HepG2 (cell line): ENCODE measurements around the gene BOD1L1. TPM values are rescaled to one million over a fixed set of nuclear protein-coding genes. Genes with fewer than 3 reads are reported as not detected.

Source experiments
- POLR2A ChIP-seq, 2 experiments: IDR thresholded peaks; 2 replicates each; pipeline ENCODE4 v1.6.1; 2011; ENCODE audit warnings: low read depth in 2 of 2, low read length in 2 of 2, mild to moderate bottlenecking in 1 of 2, moderate library complexity in 1 of 2; ENCODE audit not compliant: insufficient read depth in 1 of 2
- SMC3 ChIP-seq: IDR thresholded peaks from 2 replicates; pipeline ENCODE4 v1.6.1; 2011; ENCODE audit warnings: low read length, improper control_type of control experiment
- polyA plus RNA-seq, 8 experiments: library from polyadenylated mRNA; depleted of rRNA in 3 of 8; stranded (reverse) in 7 of 8; unstranded in 1 of 8; fragments of >200 nt; fragmentation: Illumina TruSeq in 4 of 8; extraction: Trizol in 4 of 8; gene quantifications; 2 replicates each; pipeline versions ENCODE4 v1.2.1 to v1.2.3, GENCODE V29; 2011 to 2016; ENCODE audit warnings: low read depth in 4 of 8, missing spikeins in 1 of 8, mixed read lengths in 1 of 8; ENCODE audit not compliant: insufficient read depth in 1 of 8
- total RNA-seq, 5 experiments: library from RNA; depleted of rRNA; stranded (reverse); fragments of >200 nt; fragmentation: Illumina TruSeq; extraction: Trizol; gene quantifications; 2 replicates each; pipeline ENCODE4 v1.2.3, GENCODE V29; 2016; ENCODE audit warnings: low read depth in 1 of 5
- TF ChIP-seq, protein P1 (sequence below): sonication (generic); formaldehyde crosslinking; conservative IDR thresholded peaks from 2 replicates; pipeline ENCODE4 v1.4.0; 2020; ENCODE audit warnings: mild to moderate bottlenecking, missing genetic modification reagents, moderate library complexity
- TF ChIP-seq, protein P2 (sequence below): sonication (generic); formaldehyde crosslinking; IDR thresholded peaks from 2 replicates; pipeline ENCODE4 v1.4.0; 2020; ENCODE audit warnings: missing genetic modification reagents, borderline replicate concordance
- TF ChIP-seq, protein P3 (sequence below): sonication (generic); formaldehyde crosslinking; IDR thresholded peaks from 2 replicates; pipeline ENCODE4 v1.9.0; 2021; ENCODE audit warnings: missing genetic modification reagents, mild to moderate bottlenecking, borderline replicate concordance

BOD1L1 gene
- total and polyA plus RNA-seq, 2 of the 13 experiments (the other 11 are each of a cell fraction or from before 2014, with no cell fraction given) = 11.7 to 17.9 TPM

DNA sequence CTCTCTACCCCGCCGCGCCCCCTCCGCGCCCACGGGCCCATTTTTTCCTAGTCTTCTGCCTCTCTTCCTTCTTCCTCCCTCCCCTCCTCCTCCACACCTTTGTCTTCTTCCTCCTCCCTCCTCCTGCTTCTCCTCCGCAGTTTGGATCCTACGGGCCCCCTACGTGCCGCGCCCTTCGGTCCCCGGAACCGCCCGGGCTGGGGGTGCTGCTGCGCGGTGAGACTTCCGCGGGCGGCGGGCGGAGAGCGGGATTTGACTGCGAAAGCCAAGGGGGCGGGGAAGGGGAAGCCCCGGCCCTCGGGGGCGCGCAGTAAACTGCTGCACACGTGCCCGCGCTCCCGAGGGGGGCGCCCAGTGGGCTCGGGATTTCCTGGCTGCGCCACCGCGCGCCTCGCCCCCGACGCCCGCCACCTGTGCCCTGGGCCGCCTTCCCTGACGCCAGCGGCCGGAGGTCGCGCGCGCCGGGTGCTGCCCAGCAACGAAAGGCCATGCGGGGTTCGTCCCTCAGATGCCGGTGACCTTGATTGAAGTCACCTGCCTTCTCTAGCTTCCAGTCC, 80.0 kb downstream of the BOD1L1 start (continued):
- TF ChIP-seq, protein P1, sequence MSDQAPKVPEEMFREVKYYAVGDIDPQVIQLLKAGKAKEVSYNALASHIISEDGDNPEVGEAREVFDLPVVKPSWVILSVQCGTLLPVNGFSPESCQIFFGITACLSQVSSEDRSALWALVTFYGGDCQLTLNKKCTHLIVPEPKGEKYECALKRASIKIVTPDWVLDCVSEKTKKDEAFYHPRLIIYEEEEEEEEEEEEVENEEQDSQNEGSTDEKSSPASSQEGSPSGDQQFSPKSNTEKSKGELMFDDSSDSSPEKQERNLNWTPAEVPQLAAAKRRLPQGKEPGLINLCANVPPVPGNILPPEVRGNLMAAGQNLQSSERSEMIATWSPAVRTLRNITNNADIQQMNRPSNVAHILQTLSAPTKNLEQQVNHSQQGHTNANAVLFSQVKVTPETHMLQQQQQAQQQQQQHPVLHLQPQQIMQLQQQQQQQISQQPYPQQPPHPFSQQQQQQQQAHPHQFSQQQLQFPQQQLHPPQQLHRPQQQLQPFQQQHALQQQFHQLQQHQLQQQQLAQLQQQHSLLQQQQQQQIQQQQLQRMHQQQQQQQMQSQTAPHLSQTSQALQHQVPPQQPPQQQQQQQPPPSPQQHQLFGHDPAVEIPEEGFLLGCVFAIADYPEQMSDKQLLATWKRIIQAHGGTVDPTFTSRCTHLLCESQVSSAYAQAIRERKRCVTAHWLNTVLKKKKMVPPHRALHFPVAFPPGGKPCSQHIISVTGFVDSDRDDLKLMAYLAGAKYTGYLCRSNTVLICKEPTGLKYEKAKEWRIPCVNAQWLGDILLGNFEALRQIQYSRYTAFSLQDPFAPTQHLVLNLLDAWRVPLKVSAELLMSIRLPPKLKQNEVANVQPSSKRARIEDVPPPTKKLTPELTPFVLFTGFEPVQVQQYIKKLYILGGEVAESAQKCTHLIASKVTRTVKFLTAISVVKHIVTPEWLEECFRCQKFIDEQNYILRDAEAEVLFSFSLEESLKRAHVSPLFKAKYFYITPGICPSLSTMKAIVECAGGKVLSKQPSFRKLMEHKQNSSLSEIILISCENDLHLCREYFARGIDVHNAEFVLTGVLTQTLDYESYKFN (CRISPR knock-in tag) = no peak
- TF ChIP-seq SMC3 = no peak
- TF ChIP-seq, protein P2, sequence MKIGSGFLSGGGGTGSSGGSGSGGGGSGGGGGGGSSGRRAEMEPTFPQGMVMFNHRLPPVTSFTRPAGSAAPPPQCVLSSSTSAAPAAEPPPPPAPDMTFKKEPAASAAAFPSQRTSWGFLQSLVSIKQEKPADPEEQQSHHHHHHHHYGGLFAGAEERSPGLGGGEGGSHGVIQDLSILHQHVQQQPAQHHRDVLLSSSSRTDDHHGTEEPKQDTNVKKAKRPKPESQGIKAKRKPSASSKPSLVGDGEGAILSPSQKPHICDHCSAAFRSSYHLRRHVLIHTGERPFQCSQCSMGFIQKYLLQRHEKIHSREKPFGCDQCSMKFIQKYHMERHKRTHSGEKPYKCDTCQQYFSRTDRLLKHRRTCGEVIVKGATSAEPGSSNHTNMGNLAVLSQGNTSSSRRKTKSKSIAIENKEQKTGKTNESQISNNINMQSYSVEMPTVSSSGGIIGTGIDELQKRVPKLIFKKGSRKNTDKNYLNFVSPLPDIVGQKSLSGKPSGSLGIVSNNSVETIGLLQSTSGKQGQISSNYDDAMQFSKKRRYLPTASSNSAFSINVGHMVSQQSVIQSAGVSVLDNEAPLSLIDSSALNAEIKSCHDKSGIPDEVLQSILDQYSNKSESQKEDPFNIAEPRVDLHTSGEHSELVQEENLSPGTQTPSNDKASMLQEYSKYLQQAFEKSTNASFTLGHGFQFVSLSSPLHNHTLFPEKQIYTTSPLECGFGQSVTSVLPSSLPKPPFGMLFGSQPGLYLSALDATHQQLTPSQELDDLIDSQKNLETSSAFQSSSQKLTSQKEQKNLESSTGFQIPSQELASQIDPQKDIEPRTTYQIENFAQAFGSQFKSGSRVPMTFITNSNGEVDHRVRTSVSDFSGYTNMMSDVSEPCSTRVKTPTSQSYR = no peak
- TF ChIP-seq, protein P3, sequence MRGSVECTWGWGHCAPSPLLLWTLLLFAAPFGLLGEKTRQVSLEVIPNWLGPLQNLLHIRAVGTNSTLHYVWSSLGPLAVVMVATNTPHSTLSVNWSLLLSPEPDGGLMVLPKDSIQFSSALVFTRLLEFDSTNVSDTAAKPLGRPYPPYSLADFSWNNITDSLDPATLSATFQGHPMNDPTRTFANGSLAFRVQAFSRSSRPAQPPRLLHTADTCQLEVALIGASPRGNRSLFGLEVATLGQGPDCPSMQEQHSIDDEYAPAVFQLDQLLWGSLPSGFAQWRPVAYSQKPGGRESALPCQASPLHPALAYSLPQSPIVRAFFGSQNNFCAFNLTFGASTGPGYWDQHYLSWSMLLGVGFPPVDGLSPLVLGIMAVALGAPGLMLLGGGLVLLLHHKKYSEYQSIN = no peak
- no peak for TF ChIP-seq POLR2A (IDR thresholded peaks at IDR 0.05; ENCODE audit: insufficient read depth in 1 of 2, low read depth in 2 of 2, low read length in 2 of 2)
